Prostate gland (tissue), 2 donors: ENCODE results near the gene SERPINB13. TPM values are rescaled to one million over a fixed set of nuclear protein-coding genes. Genes with fewer than 3 reads are reported as not detected.

Source experiments
- DNase-seq: peaks from one replicate; pipeline ENCODE4 v3.0.0-alpha.2; 2019; ENCODE audit warnings: low spot score
- H3K27ac ChIP-seq, 2 donors: fragments of 200-600 bp; sonication (generic); 2 replicates each; pipeline ENCODE4 v1.5.1; 2017 to 2019
- H3K27me3 ChIP-seq: fragments of 200-600 bp; sonication (generic); replicated peaks from 2 replicates; pipeline ENCODE4 v1.5.1; 2019; ENCODE audit not compliant: insufficient read depth
- H3K36me3 ChIP-seq, 2 donors: fragments of 200-600 bp; sonication (generic); 1 replicate in 1 of 2; 2 replicates in 1 of 2; pipeline versions ENCODE4 v1.5.1 to v1.8.1; 2017 to 2019
- H3K4me1 ChIP-seq: fragments of 200-600 bp; sonication (generic); replicated peaks from 2 replicates; pipeline ENCODE4 v1.5.1; 2019
- H3K4me3 ChIP-seq, 2 donors: fragments of 200-600 bp; sonication (generic); 2 replicates each; pipeline ENCODE4 v1.5.1; 2017 to 2019
- H3K9me3 ChIP-seq: fragments of 200-600 bp; sonication (generic); 2 replicates; pipeline ENCODE4 v1.5.1; 2017
- POLR2A ChIP-seq: fragments of 450-650 bp; IDR thresholded peaks from one replicate; pipeline ENCODE4 v1.6.1; 2016; ENCODE audit warnings: antibody characterized with exemption, mild to moderate bottlenecking
- POLR2AphosphoS5 ChIP-seq: sonication (generic); formaldehyde crosslinking; IDR thresholded peaks from one replicate; pipeline ENCODE4 v1.6.1; 2017; ENCODE audit warnings: antibody characterized with exemption
- WGBS: methylation state at CpG from one replicate; pipeline ENCODE4 v1.1.5; 2018; 5-methylcytosine and 5-hydroxymethylcytosine counted together
- intact Hi-C: fragments of 100-400 bp; cut with DNase I; formaldehyde crosslinking; loops from one replicate; pipeline ENCODE4 v1.14.2; 2022
- total RNA-seq, 2 donors: library from RNA; depleted of rRNA; stranded (reverse); fragments of >200 nt; gene quantifications; one replicate each; pipeline ENCODE4 v1.1.0, GENCODE V29; 2016
- TF ChIP-seq, protein P1 (sequence below), 4 experiments: fragments of 200-600 bp in 2 of 4; fragments of 450-650 bp in 2 of 4; sonication (generic) in 2 of 4; IDR thresholded peaks; 1 replicate in 3 of 4; 2 replicates in 1 of 4; pipeline ENCODE4 v1.5.1; 2016 to 2019; ENCODE audit warnings: antibody characterized with exemption in 4 of 4, mild to moderate bottlenecking in 2 of 4, moderate library complexity in 2 of 4

The SERPINB13 gene
- total RNA-seq, 2 donors from 2014 or later, result 0.57 TPM; not detected in 1

- WGBS, result 88% methylated on average over 9 of the region's 9 CpGs
- intact Hi-C loops, result no loop called here
- H3K4me1 ChIP-seq, result no peaks in the 10 kb centered on the region
- no peaks in the 10 kb centered on the region for H3K9me3 ChIP-seq
- H3K4me3 ChIP-seq, result no peak overlapping the region
- DNase-seq, result no peak
- no peaks in the 10 kb centered on the region for H3K36me3 ChIP-seq
- TF ChIP-seq POLR2A, result no peak
- TF ChIP-seq, protein P1, sequence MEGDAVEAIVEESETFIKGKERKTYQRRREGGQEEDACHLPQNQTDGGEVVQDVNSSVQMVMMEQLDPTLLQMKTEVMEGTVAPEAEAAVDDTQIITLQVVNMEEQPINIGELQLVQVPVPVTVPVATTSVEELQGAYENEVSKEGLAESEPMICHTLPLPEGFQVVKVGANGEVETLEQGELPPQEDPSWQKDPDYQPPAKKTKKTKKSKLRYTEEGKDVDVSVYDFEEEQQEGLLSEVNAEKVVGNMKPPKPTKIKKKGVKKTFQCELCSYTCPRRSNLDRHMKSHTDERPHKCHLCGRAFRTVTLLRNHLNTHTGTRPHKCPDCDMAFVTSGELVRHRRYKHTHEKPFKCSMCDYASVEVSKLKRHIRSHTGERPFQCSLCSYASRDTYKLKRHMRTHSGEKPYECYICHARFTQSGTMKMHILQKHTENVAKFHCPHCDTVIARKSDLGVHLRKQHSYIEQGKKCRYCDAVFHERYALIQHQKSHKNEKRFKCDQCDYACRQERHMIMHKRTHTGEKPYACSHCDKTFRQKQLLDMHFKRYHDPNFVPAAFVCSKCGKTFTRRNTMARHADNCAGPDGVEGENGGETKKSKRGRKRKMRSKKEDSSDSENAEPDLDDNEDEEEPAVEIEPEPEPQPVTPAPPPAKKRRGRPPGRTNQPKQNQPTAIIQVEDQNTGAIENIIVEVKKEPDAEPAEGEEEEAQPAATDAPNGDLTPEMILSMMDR (IDR thresholded peaks at IDR 0.05), result no peak
- no peak for TF ChIP-seq POLR2AphosphoS5
- H3K27me3 ChIP-seq, result no peaks in the 10 kb centered on the region
- no peak overlapping the region for H3K27ac ChIP-seq
Measured at GRCh38 chr18:63567825-63568224, 19.3 kb upstream of the SERPINB13 start.

GRCh38 chr18:63570721-63571120, 16.4 kb upstream of the SERPINB13 start:
- Histone ChIP-seq H3K4me1 (no peaks in the 10 kb centered on the region), H3K9me3 (no peaks in the 10 kb centered on the region), H3K36me3 (no peaks in the 10 kb centered on the region), H3K27me3 (no peaks in the 10 kb centered on the region), H3K27ac (no peak overlapping the region), H3K4me3 (no peak overlapping the region)
- intact Hi-C loops, result no loop called here
- 66% methylated on average over 6 of the region's 6 CpGs for WGBS
- DNase-seq, result no peak
- TF ChIP-seq, protein P1 (IDR thresholded peaks at IDR 0.05), result no peak
- TF ChIP-seq POLR2A (no peak), POLR2AphosphoS5 (no peak)

DNA sequence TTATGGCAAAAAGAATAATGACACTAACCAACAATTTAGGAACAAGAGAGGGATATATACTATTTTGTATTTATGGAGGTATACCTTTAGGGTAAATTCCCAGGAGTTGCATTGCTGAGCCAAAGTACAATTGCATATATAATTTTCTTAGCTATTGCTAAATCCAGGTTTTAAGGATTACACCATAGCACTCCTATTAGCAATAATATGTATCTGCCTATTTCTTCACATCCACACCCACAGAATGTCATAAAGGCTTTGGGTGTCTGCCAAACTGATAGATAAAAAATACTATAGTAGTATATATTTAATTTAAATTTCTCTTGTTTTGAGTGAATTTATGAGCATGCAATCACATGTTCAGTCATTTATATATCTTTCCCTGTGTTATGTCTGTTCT, 11.5 kb upstream of the SERPINB13 start:
- intact Hi-C loops, result no loop called here

DNA sequence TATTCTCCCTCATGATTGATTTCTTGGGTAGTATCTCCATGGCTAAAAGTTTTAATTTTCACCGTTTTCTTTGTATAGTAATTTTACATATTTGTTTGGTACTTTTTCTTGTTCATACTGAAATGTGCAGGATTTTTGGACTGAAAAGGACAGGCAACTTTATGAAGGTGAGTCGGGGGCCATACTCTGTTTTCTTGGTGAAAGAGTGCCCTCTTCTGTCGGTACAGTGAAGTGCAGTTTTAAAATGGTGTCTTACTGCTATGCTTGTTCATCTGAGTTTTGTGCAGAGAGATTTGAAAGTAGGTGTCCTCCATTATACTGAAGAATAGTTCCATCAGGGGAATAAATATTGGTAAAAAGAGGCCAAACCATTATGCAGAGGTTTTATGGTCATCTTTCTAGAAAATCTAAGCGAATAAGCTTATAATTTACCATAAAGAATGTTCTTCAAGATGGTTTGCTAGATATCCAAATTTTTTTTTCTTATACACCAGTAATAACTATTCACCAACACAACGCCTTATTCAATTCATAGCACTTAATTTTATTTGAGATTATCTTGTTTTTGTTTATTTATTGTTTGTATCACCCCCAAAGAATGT, 8.7 kb upstream of the SERPINB13 start:
- intact Hi-C loops, result no loop called here
- TF ChIP-seq POLR2AphosphoS5, result no peak
- TF ChIP-seq, protein P1 (IDR thresholded peaks at IDR 0.05), result peak; percentile 11 to 59 (median 43)
- TF ChIP-seq POLR2A, result no peak
- no peak for DNase-seq

More for the DNA sequence above, 11.5 kb upstream of the SERPINB13 start:
- no peak for DNase-seq
- H3K4me1 ChIP-seq, result no peaks in the 10 kb centered on the region
- H3K27me3 ChIP-seq, result no peaks in the 10 kb centered on the region
- no peaks in the 10 kb centered on the region for H3K36me3 ChIP-seq
- H3K9me3 ChIP-seq, result no peaks in the 10 kb centered on the region
- H3K4me3 ChIP-seq, result no peak overlapping the region
- no peak overlapping the region for H3K27ac ChIP-seq
- TF ChIP-seq, protein P1 (IDR thresholded peaks at IDR 0.05), result no peak
- TF ChIP-seq POLR2AphosphoS5, result no peak
- no peak for TF ChIP-seq POLR2A

GRCh38 chr18:63579616-63580015, 7.5 kb upstream of the SERPINB13 start:
- no peak for TF ChIP-seq POLR2A
- no peak for TF ChIP-seq POLR2AphosphoS5
- TF ChIP-seq, protein P1 (IDR thresholded peaks at IDR 0.05), result no peak
- Histone ChIP-seq H3K4me1 (no peaks in the 10 kb centered on the region), H3K4me3 (no peak overlapping the region), H3K27ac (no peak overlapping the region), H3K27me3 (no peaks in the 10 kb centered on the region), H3K36me3 (no peaks in the 10 kb centered on the region), H3K9me3 (no peaks in the 10 kb centered on the region)
- WGBS, result 71% methylated on average over 2 of the region's 2 CpGs
- intact Hi-C loops, result no loop called here
- DNase-seq, result no peak

More for the DNA sequence above, 8.7 kb upstream of the SERPINB13 start:
- Histone ChIP-seq H3K27me3 (no peaks in the 10 kb centered on the region), H3K4me3 (no peak overlapping the region), H3K4me1 (no peaks in the 10 kb centered on the region), H3K9me3 (no peaks in the 10 kb centered on the region), H3K27ac (no peak overlapping the region), H3K36me3 (no peaks in the 10 kb centered on the region)
- WGBS, result 35% methylated on average over 5 of the region's 5 CpGs
